HG02571 (cell line): ENCODE measurements around the gene ANAPC1.
"Not testable (repeated sequence)": the region's sequence is repeated elsewhere in the genome, so short reads cannot be mapped to it uniquely, and the experiment has no call there.

Source experiments
- ATAC-seq: cut with Tn5 transposase; IDR thresholded peaks from one replicate; pipeline ENCODE4 v1.9.1; 2021; ENCODE audit warnings: mild to moderate bottlenecking, moderate library complexity; ENCODE audit not compliant: unreplicated experiment

Gene ANAPC1, protein sequence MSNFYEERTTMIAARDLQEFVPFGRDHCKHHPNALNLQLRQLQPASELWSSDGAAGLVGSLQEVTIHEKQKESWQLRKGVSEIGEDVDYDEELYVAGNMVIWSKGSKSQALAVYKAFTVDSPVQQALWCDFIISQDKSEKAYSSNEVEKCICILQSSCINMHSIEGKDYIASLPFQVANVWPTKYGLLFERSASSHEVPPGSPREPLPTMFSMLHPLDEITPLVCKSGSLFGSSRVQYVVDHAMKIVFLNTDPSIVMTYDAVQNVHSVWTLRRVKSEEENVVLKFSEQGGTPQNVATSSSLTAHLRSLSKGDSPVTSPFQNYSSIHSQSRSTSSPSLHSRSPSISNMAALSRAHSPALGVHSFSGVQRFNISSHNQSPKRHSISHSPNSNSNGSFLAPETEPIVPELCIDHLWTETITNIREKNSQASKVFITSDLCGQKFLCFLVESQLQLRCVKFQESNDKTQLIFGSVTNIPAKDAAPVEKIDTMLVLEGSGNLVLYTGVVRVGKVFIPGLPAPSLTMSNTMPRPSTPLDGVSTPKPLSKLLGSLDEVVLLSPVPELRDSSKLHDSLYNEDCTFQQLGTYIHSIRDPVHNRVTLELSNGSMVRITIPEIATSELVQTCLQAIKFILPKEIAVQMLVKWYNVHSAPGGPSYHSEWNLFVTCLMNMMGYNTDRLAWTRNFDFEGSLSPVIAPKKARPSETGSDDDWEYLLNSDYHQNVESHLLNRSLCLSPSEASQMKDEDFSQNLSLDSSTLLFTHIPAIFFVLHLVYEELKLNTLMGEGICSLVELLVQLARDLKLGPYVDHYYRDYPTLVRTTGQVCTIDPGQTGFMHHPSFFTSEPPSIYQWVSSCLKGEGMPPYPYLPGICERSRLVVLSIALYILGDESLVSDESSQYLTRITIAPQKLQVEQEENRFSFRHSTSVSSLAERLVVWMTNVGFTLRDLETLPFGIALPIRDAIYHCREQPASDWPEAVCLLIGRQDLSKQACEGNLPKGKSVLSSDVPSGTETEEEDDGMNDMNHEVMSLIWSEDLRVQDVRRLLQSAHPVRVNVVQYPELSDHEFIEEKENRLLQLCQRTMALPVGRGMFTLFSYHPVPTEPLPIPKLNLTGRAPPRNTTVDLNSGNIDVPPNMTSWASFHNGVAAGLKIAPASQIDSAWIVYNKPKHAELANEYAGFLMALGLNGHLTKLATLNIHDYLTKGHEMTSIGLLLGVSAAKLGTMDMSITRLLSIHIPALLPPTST (N-terminal part only)

DNA sequence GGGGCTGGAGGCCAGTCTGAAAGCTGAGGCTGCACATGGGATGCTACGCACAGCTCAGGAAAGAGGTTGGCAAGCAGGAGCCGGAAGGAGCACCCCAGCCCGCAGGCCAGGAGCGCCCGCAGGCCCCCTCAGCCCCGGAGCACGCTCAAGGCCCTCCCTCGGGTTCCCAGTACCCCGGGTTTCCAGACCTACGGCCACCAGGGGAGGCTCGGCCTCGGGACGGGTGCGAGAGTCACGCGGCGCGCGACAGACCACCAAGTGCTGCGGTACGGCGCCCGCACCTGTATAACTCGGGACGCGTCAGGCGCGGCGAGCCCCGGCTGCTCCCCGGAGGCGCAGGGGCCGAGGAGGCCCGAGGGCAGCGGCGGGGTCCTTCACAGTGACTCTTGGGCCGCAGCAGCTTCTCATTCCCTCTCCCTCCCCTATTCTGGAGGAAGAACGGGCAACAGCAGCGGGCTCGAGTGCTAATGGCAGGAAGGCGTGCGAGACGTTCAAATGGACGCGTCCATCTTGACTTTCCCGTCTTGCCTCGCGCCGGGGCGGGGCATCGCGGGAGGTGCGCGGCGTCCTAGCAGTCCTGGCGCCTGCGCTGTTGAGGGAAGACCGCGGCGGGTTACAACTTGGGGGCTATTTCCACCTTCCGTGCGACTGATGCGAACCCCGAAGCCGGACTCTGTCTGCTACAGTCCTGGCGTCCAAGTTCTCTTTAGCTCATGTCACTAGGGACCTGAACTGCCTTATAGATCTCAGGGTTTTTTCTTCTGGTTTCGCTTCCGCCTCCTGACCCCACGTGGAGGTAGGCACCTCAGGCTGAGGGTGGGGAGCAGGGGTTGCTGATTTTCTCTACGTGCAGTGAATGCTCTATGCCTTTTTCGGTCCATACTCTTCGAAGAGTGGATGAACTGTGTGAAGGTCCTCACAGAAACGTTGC lies at the start of gene ANAPC1:
ANAPC1 (minus strand) TSS at position 533 of the 931 bp plus-strand sequence. CDS start 3,368 bp downstream, outside the sequence.
- peak; percentile 90 for ATAC-seq

DNA sequence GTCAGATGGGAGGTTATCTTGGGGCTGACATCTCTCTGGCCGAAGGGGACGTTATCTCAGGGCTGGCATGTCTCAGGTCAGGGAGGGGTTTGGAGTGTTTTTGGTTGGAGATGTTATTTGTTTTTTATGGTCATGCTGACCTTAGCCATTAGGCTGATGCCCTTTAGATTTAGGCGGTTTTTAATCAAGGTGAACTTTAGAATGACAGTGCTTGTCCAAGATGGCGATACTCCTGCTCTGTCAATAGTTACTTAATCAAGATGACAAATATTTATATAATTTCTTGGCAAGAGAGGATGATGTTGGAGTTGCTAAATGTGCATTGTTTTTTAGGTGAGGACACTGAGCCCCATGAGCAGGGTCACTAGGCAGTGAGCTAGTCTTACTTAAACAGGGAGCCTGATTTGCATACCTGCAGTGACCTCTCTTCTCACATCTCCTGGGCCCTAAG lies 48.9 kb upstream of the ANAPC1 start:
- ATAC-seq, result no peak

DNA sequence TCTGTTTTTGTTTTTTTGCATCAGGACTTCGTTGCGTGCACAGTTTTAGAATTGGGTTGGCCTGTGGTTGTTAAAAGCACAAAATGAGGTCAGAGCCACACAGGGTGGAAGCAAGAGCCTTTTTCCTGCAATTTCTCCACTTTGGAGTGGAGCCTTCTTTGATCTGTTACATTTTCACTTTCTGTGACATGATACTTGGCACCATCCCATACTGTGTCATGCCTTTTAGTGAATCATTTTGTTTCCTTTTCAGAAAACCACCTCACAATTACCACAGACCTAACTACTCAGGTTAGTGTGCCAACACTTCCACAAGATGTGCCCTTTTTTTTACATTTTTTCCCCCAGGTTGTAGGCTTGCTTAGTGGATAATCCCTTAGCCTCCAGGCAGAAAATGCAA lies 46.9 kb upstream of the ANAPC1 start:
- ATAC-seq, result no peak

DNA sequence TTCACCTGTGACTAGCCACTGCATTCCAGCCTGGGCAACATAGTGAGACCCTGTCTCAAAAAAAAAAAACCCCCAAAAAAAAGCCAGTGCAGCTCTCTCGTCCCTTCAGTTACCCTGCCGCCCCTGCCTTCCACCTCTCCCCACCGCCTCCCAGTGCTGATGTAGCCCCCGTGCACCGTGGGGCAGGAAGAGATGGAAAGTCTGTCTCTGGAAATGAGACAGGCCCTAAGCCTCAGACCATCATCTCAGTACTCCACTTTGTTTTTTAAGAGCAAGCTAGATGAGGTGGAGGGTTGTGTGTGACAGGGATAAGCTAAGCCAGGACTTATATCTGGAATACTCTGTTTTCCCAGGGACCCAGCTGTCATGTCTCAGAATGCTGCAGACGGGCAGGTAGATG lies 46.4 kb upstream of the ANAPC1 start:
- ATAC-seq, result no peak

DNA sequence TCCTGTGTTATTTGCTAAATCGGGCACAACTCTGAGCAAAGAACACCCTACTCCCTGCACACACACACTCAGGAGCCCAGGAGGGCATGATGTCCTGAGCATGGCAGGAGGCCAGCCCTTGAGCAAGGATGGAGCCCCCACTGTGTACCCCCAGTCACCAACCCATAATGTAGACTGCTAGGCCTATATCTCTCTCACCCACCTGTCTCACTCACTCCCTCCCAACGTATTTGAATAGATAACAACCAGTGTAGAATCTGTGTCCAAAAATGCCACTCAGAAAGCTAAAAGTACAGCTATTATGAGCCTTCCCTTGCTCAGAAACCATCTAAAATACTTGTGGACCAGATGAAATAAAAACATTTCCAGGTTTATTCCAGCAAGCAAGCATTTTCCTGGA lies 43.7 kb upstream of the ANAPC1 start:
- ATAC-seq, result no peak

DNA sequence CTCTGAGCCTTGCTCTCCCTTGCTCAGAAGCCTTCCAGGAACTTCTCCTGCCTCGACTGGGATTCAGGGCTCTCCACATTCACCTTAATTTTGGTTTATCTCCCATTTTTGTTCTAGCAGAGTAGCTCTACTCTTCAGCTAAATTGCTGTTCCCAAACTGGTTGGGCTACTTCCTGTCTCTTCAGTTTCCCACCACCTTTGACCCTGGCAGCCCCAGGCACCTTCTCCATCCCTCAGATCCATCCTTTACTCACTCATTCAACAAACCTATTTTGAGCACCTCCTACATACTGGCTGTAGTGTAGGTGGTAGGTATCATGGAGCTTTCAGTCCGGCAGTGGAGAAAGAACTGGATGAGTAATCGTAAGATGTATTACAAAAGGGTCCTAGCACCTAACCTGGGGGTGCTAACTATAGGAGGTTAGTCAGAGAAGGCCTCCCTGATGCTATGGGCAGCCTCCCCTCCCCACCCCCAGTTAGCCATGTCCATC lies 40.7 kb upstream of the ANAPC1 start:
- no peak for ATAC-seq

DNA sequence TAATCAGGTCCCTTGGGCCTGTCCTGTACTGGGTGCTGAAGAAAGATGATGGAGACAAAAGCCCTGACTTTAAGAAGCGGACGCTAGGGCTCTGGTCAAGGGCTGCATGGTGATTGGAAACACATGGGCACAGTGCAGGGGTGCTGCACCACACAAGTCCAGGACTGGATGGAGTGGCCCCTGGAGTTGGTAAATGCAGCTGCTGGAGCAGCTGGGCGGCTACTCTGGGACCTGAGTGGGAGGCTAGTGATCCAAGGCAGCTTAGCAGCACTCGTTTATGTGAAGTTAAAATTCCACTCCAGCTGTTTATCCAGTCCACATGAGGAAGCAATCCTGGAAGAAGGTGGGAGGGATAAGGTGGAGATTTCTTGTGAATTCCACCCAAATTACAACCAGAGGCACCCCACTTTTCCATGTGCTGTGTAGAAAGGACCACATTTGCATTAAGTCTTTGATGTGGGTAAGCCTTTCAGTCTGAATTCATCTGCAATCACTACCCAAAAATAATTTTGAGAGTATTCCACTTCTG lies 39.3 kb upstream of the ANAPC1 start:
- ATAC-seq, result no peak

DNA sequence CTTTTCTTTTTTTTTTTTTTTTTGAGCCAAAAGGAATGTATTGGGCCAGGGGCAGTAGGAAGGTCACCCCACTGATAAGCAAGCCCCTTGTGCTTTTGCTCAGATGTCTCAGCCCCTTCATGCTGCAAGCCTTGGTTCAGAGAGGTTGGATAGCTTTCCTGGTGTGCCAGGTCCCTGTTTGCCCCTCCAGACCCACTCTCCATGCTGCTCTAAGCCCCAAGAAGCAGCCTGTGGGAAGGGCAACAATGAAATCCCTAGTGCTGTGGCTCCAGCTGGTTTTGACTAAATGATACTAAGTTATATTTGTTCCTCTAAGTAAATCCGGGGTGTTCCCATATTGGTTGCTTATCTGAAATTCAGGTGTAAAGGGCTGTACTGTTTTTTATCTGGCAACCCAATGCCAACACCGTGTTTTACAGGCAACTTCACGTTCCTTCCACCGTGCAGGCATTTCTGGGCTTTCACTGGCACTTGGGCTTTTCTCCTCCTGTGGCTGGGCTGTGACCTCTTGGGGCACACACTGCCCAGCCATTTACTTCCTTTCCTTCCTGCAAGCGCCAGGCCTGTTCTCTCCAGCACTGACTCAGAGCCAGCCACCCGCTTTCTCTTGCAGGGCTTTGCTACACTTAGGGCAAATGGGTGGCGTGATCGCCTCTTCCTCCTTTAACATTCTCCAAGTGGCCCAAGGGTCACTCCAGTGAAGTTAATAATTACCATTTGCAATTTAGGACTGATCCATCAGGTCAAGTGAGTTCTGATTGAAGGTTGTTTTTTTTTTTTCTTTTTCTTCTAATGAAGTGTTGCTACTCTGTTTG lies 36.0 kb upstream of the ANAPC1 start:
- no peak for ATAC-seq

DNA sequence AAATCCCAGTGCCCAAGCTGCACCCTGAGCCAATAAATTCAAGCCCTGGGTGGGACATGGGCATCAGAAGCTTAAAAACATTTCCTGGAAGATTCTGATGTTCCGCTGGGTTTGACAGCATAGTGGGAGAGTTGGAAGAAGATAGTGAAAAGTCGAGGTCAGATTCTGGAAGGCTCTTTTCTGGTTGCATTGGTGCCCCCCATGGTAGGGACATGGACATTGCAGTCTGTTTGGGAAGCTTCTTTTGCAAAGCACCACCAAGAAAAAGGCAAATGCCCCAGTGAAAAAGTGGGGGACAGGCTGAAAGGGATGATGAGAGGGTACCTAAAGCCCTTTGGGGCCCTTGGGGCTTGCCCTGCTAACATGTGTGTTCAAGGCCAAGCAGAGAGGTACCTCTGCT lies 35.4 kb upstream of the ANAPC1 start:
- ATAC-seq, result no peak

DNA sequence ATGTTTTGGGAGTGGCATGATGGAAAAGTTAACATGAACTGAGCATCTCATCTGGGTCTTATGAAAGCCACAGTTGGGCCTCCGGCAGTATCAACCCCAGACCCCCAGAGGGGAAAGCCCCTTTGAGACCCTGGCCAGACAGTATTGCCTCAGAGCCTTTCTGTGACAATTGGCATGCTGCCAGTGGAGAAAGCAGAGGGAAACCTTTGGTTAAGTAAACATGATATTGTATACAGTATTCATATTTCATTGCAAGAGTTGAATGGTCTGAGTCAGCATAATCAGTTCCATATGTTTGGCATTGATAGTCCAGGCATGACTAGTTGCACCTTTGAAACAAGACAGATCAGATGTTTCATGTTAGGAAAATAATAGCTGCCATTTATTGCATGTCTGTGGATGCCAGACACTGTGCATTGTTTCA lies 34.4 kb upstream of the ANAPC1 start:
- ATAC-seq, result no peak

DNA sequence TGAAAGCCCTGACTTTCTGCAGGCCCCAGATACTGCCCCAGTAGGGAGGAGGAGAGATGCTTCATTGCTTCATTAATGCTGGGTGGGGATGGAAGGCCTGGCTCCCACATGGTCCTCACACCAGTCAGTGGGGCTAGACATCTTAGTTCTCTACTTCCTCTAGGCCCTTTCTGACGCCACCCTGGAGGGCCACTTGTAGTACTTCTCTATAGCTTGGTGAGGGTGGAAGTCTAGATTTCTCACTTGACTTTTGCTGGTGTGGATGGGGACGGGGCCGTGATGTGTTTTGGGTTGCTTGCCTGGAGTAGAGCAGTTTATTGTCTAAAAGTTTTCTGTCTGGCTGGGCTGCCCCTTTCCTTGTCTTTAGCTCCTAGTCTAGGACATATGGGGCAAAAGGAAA lies 33.1 kb upstream of the ANAPC1 start:
- no peak for ATAC-seq

DNA sequence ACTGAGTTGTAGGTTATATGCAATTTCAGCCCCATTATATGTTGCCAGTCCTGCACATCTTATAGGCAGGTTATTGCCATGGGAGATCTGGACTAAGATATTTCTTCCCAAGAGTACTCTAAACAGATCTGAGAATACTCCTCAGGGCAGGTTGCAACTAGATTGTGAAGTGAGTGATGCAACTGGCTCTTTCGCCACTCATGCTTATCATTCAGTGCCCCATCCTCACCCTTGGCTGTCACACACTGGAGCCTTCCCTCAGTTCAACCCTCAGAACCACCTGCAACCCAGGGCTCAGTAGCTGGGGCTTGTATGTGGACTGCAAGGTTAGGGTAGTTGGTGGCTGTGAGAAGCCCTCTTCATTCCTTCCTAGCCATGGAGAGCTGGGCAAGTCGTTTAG lies 28.6 kb upstream of the ANAPC1 start:
- ATAC-seq, result no peak

DNA sequence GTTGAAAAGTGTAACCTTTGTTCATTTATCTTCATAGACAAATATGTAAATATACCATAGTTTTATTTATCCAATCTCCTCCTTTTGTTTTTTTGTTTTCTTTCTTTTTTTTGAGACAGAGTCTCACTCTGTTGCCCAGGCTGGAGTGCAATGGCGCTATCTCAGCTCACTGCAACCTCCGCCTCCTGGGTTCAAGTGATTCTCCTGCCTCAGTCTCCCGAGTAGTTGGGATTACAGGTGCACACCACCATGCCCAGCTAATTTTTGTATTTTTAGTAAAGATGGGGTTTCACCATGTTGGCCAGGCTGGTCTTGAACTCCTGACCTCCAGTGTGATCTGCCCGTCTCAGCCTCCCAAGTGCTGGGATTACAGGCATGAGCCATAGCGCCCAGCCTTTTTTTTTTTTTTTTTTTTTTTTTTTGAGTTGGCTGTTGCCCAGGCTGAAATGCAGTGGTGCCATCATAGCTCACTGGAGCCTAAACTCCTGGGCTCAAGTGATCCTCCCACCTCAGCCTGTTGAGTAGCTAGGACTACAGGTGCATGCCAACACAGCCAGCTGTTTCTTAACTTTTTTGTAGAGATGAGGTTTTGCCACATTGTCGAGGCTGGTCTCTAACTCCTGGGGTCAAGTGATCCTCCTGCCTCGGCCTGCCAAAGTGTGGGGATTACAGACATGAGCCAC lies 27.4 kb upstream of the ANAPC1 start:
- ATAC-seq, result not testable (repeated sequence)

DNA sequence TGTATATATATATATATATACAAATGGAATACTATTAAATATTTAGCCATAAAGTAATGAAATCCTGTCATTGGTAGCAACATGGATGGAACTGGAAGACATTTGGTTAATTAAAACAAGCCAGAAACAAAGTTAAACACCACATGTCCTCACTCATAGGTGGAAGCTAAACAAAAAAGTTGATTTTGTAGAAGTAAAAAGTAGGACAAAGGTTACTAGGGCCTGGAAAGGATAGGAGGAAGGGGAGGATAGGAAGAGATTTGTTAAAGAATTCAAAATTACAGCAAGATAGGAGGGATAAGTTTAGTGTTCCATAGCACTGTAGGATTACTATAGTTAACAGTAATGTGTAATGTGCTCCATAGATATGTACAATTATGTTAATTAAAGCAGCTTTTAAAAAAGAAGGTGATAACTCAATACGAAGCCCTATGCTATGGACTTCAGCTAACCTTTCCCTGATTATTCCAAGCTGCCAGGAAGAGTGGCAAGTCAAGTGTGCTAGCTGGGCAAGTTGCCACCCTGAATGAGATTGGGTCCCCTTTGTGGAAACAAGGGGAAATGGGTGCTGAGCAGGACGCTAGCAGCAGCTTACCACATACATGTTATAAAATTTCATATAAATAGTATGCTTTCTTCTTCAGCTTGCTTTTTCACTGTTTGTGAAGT lies 26.8 kb upstream of the ANAPC1 start:
- no peak for ATAC-seq

DNA sequence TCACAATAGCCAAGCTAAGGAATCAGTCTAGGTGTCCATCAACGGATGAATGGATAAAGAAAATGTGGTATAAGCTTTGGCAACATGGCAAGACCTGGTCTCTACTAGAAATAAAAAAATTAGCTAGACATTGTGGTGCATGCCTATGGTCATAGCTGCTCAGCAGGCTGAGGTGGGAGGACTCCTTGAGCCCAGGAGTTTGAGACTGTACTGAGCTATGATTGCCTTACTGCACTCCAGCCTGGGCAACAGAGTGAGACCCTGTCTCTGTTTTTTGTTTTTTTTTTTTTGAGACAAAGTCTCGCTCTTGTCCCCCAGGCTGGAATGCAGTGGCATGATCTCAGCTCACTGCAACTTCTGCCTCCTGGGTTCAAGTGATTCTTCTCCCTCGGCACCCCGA lies 26.0 kb upstream of the ANAPC1 start:
- ATAC-seq, result not testable (repeated sequence)

DNA sequence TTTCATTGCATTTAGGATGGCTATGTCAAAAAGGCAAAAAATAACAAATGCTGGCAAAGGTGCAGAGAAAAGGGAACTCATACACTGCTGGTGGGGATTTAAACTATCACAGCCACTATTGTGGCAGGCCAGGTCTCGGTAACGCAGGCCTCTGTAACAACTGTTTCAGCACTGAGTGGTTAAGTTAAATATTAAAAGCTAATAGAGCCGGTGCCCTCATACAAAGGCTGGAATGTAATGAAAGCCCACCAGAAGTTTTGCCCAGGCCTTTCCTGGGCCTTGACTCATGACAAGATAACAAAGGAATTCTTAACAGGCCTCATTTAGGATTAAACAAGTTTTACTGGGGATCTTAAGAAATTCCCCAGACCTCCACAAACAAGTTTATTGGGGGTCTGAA lies 25.1 kb upstream of the ANAPC1 start:
- no peak for ATAC-seq

DNA sequence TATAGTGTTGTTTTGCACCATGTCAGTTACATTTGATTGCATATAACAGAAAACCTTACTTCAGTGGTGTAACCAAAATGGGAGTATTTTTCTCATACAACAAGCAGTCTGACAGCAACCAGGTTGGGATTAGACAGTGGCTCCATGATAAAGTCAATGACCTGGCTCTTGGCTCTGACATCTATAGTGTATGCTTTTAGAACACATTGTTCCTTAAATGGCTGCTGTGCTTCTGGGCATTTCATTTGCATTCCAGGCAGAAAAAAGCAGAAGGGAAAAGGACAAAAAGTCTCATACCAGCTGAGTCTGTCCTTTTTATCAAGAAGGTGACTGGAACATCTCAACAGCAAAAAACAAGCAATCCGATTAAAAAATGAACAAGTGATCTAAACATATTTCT lies 24.6 kb upstream of the ANAPC1 start:
- ATAC-seq, result no peak
